Neural cell (in vitro differentiated cells): ENCODE data around the gene SLC25A26. TPM values are rescaled to one million over a fixed set of nuclear protein-coding genes. Genes with fewer than 3 reads are reported as not detected.

Experiments used
- H2AFZ ChIP-seq: fragments of 200-600, 300-800 bp; sonication (generic), shearing (Covaris generic); 2 replicates; pipeline ENCODE4 v1.6.0; 2014; ENCODE audit warnings: low read depth, mild to moderate bottlenecking, antibody characterized with exemption, low read length, moderate library complexity
- H3F3A ChIP-seq: fragments of 200-600 bp; shearing (Covaris generic); 2 replicates; pipeline ENCODE4 v1.6.1; 2016; ENCODE audit warnings: mild to moderate bottlenecking, moderate library complexity, mixed read lengths, antibody characterized with exemption, low read length; ENCODE audit not compliant: insufficient read depth, poor library complexity, severe bottlenecking
- H3K27ac ChIP-seq: fragments of 200-600, 300-800 bp; sonication (generic), shearing (Covaris generic); 2 replicates; pipeline ENCODE4 v1.5.1; 2014; ENCODE audit warnings: mild to moderate bottlenecking, low read length, moderate library complexity
- H3K27me3 ChIP-seq: fragments of 300-800, 200-600 bp; sonication (generic), shearing (Covaris generic); 2 replicates; pipeline ENCODE4 v1.6.0; 2014; ENCODE audit warnings: mild to moderate bottlenecking, low read depth, low read length, moderate library complexity; ENCODE audit not compliant: insufficient read depth
- H3K36me3 ChIP-seq: fragments of 300-800, 200-600 bp; sonication (generic), shearing (Covaris generic); 2 replicates; pipeline ENCODE4 v1.5.1; 2014; ENCODE audit warnings: mild to moderate bottlenecking, antibody characterized with exemption, low read length, moderate library complexity; ENCODE audit not compliant: insufficient read depth
- H3K4me2 ChIP-seq: fragments of 300-800, 200-600 bp; sonication (generic), shearing (Covaris generic); 2 replicates; pipeline ENCODE4 v1.6.0; 2014; ENCODE audit warnings: mild to moderate bottlenecking, low read length
- H3K4me3 ChIP-seq: fragments of 300-800, 200-600 bp; sonication (generic), shearing (Covaris generic); 2 replicates; pipeline ENCODE4 v1.5.1; 2014; ENCODE audit warnings: mild to moderate bottlenecking, low read length, moderate library complexity
- H3K79me2 ChIP-seq: fragments of 200-600 bp; shearing (Covaris generic); replicated peaks from 2 replicates; pipeline ENCODE4 v1.6.0; 2014; ENCODE audit warnings: mild to moderate bottlenecking, low read length, moderate library complexity; ENCODE audit not compliant: insufficient read depth
- H3K9ac ChIP-seq: fragments of 300-800, 200-600 bp; sonication (generic), shearing (Covaris generic); 2 replicates; pipeline ENCODE4 v1.6.1; 2016; ENCODE audit warnings: mild to moderate bottlenecking, low read length, mixed read lengths
- H3K9me2 ChIP-seq: fragments of 200-600 bp; shearing (Covaris generic); 2 replicates; pipeline ENCODE4 v1.6.1; 2016; ENCODE audit warnings: mild to moderate bottlenecking, low read length, mixed read lengths; ENCODE audit not compliant: insufficient read depth
- H3K9me3 ChIP-seq: fragments of 200-600, 300-800 bp; sonication (generic), shearing (Covaris generic); 2 replicates; pipeline ENCODE4 v1.6.1; 2016; ENCODE audit warnings: mild to moderate bottlenecking, mixed run types, low read length, moderate library complexity, mixed read lengths
- H4K20me1 ChIP-seq: fragments of 200-600 bp; shearing (Covaris generic); 2 replicates; pipeline ENCODE4 v1.6.1; 2016; ENCODE audit warnings: mild to moderate bottlenecking, mixed run types; ENCODE audit not compliant: insufficient read depth
- CTCF ChIP-seq: fragments of 450-650 bp; IDR thresholded peaks from 2 replicates; pipeline ENCODE4 v1.5.1; 2014; ENCODE audit warnings: antibody characterized with exemption, mild to moderate bottlenecking, moderate library complexity; ENCODE audit not compliant: poor library complexity, severe bottlenecking
- EP300 ChIP-seq: fragments of 450-650 bp; conservative IDR thresholded peaks from 2 replicates; pipeline ENCODE4 v1.6.1; 2014; ENCODE audit warnings: antibody characterized with exemption, mild to moderate bottlenecking, moderate library complexity; ENCODE audit not compliant: poor library complexity, severe bottlenecking
- EZH2 ChIP-seq: fragments of 200-600, 300-800 bp; shearing (Covaris generic), sonication (generic); IDR thresholded peaks from 2 replicates; pipeline ENCODE4 v1.6.1; 2014; ENCODE audit warnings: antibody characterized with exemption, low read length, borderline replicate concordance, mild to moderate bottlenecking; ENCODE audit not compliant: insufficient read depth, poor library complexity, severe bottlenecking
- MXI1 ChIP-seq: fragments of 450-650 bp; conservative IDR thresholded peaks from 2 replicates; pipeline ENCODE4 v1.6.1; 2014; ENCODE audit warnings: antibody characterized with exemption, mild to moderate bottlenecking; ENCODE audit not compliant: poor library complexity, severe bottlenecking
- POLR2AphosphoS5 ChIP-seq: IDR thresholded peaks from 2 replicates; pipeline ENCODE4 v1.6.1; 2012
- RAD21 ChIP-seq: fragments of 450-650 bp; conservative IDR thresholded peaks from 2 replicates; pipeline ENCODE4 v1.6.1; 2014; ENCODE audit warnings: antibody characterized with exemption, mild to moderate bottlenecking, moderate library complexity
- REST ChIP-seq: IDR thresholded peaks from 2 replicates; pipeline ENCODE4 v1.6.1; 2012; ENCODE audit warnings: borderline replicate concordance
- SMC3 ChIP-seq: fragments of 450-650 bp; conservative IDR thresholded peaks from 2 replicates; pipeline ENCODE4 v1.6.1; 2014; ENCODE audit warnings: antibody characterized with exemption, mild to moderate bottlenecking, moderate library complexity; ENCODE audit not compliant: poor library complexity
- TAF1 ChIP-seq: IDR thresholded peaks from 2 replicates; pipeline ENCODE4 v1.6.1; 2012; ENCODE audit warnings: low read depth
- polyA plus RNA-seq: library from polyadenylated mRNA; depleted of rRNA; stranded (reverse); fragments of >200 nt; gene quantifications from 2 replicates; pipeline ENCODE4 v1.2.3, GENCODE V29; 2014

SLC25A26 gene
- polyA plus RNA-seq, 1 donor from 2014 or later, result 21.0 TPM

- Histone ChIP-seq H4K20me1 (no peaks in the 10 kb centered on the region), H3K4me3 (no peak overlapping the region), H3K9me2 (no peaks in the 10 kb centered on the region), H3F3A (no peaks in the 10 kb centered on the region), H3K9ac (no peak overlapping the region), H3K27ac (no peak overlapping the region), H3K27me3 (no peaks in the 10 kb centered on the region), H3K4me2 (no peak overlapping the region), H3K36me3 (no peaks in the 10 kb centered on the region), H2AFZ (no peak overlapping the region), H3K79me2 (no peaks in the 10 kb centered on the region), H3K9me3 (no peaks in the 10 kb centered on the region)
- TF ChIP-seq EZH2 (no peak), SMC3 (no peak), TAF1 (no peak), RAD21 (no peak), POLR2AphosphoS5 (no peak), CTCF (no peak), MXI1 (no peak), EP300 (no peak), REST (no peak)
Observed at GRCh38 chr3:66392966-66393332, 172.1 kb downstream of the SLC25A26 start.

- no peaks in the 10 kb centered on the region for H3K27me3 ChIP-seq
- H3K9me3 ChIP-seq, result no peaks in the 10 kb centered on the region
- H2AFZ ChIP-seq, result no peak overlapping the region
- no peak overlapping the region for H3K9ac ChIP-seq
- no peaks in the 10 kb centered on the region for H3K9me2 ChIP-seq
- H3K79me2 ChIP-seq, result no peaks in the 10 kb centered on the region
- no peak overlapping the region for H3K4me2 ChIP-seq
- H3F3A ChIP-seq, result no peaks in the 10 kb centered on the region
- no peak overlapping the region for H3K27ac ChIP-seq
- H3K4me3 ChIP-seq, result no peak overlapping the region
- no peaks in the 10 kb centered on the region for H3K36me3 ChIP-seq
- H4K20me1 ChIP-seq, result no peaks in the 10 kb centered on the region
- TF ChIP-seq EZH2 (no peak), EP300 (no peak), TAF1 (no peak), SMC3 (no peak), RAD21 (no peak), CTCF (no peak), REST (no peak), POLR2AphosphoS5 (no peak), MXI1 (no peak)
Observed at GRCh38 chr3:66393333-66394005, 172.7 kb downstream of the SLC25A26 start.
